ENCODE results near the gene HPCA.

DNA sequence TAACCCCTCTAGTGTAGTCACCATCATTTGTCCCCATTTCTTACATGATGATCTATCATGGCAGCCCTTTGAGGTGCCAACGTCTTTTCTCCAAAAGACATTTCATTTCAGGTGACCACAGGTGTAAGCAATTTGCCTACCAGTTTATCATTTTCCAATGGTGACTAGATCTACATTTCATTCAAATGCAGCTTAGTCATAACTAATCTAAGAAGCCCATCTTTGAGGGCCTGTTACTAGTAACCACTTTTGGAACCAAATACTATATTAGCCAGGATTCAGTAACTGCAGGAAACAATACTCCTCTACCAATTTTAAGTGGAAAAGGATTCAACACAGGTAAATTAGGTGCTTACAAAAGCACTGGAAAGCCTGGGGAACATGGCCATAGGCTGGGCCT is 45.5 kb downstream of the HPCA start:
- no peak for TF ChIP-seq ZNF565 (CRISPR knock-in tag; conservative IDR thresholded peaks at IDR 0.05; ENCODE audit: low read depth)
- no peak for TF ChIP-seq OSR1 (CRISPR knock-in tag; IDR thresholded peaks at IDR 0.05)
- TF ChIP-seq TOX (CRISPR knock-in tag; IDR thresholded peaks at IDR 0.05; ENCODE audit: borderline replicate concordance), result no peak
- no peak for TF ChIP-seq ZNF70 (CRISPR knock-in tag; IDR thresholded peaks at IDR 0.05)
- TF ChIP-seq, protein P1, sequence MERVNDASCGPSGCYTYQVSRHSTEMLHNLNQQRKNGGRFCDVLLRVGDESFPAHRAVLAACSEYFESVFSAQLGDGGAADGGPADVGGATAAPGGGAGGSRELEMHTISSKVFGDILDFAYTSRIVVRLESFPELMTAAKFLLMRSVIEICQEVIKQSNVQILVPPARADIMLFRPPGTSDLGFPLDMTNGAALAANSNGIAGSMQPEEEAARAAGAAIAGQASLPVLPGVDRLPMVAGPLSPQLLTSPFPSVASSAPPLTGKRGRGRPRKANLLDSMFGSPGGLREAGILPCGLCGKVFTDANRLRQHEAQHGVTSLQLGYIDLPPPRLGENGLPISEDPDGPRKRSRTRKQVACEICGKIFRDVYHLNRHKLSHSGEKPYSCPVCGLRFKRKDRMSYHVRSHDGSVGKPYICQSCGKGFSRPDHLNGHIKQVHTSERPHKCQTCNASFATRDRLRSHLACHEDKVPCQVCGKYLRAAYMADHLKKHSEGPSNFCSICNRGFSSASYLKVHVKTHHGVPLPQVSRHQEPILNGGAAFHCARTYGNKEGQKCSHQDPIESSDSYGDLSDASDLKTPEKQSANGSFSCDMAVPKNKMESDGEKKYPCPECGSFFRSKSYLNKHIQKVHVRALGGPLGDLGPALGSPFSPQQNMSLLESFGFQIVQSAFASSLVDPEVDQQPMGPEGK (CRISPR knock-in tag; IDR thresholded peaks at IDR 0.05; ENCODE audit: borderline replicate concordance), result no peak
- TF ChIP-seq ZFP3 (CRISPR knock-in tag; IDR thresholded peaks at IDR 0.05), result no peak
- TF ChIP-seq, protein P2, sequence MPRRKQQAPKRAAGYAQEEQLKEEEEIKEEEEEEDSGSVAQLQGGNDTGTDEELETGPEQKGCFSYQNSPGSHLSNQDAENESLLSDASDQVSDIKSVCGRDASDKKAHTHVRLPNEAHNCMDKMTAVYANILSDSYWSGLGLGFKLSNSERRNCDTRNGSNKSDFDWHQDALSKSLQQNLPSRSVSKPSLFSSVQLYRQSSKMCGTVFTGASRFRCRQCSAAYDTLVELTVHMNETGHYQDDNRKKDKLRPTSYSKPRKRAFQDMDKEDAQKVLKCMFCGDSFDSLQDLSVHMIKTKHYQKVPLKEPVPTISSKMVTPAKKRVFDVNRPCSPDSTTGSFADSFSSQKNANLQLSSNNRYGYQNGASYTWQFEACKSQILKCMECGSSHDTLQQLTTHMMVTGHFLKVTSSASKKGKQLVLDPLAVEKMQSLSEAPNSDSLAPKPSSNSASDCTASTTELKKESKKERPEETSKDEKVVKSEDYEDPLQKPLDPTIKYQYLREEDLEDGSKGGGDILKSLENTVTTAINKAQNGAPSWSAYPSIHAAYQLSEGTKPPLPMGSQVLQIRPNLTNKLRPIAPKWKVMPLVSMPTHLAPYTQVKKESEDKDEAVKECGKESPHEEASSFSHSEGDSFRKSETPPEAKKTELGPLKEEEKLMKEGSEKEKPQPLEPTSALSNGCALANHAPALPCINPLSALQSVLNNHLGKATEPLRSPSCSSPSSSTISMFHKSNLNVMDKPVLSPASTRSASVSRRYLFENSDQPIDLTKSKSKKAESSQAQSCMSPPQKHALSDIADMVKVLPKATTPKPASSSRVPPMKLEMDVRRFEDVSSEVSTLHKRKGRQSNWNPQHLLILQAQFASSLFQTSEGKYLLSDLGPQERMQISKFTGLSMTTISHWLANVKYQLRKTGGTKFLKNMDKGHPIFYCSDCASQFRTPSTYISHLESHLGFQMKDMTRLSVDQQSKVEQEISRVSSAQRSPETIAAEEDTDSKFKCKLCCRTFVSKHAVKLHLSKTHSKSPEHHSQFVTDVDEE (CRISPR knock-in tag; IDR thresholded peaks at IDR 0.05), result no peak
- no peak for TF ChIP-seq ARNTL (CRISPR knock-in tag; IDR thresholded peaks at IDR 0.05; ENCODE audit: borderline replicate concordance, low read depth)
- TF ChIP-seq, protein P3, sequence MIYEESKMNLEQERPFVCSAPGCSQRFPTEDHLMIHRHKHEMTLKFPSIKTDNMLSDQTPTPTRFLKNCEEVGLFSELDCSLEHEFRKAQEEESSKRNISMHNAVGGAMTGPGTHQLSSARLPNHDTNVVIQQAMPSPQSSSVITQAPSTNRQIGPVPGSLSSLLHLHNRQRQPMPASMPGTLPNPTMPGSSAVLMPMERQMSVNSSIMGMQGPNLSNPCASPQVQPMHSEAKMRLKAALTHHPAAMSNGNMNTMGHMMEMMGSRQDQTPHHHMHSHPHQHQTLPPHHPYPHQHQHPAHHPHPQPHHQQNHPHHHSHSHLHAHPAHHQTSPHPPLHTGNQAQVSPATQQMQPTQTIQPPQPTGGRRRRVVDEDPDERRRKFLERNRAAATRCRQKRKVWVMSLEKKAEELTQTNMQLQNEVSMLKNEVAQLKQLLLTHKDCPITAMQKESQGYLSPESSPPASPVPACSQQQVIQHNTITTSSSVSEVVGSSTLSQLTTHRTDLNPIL (CRISPR knock-in tag; IDR thresholded peaks at IDR 0.05; ENCODE audit: low read depth), result no peak
- TF ChIP-seq, protein P4, sequence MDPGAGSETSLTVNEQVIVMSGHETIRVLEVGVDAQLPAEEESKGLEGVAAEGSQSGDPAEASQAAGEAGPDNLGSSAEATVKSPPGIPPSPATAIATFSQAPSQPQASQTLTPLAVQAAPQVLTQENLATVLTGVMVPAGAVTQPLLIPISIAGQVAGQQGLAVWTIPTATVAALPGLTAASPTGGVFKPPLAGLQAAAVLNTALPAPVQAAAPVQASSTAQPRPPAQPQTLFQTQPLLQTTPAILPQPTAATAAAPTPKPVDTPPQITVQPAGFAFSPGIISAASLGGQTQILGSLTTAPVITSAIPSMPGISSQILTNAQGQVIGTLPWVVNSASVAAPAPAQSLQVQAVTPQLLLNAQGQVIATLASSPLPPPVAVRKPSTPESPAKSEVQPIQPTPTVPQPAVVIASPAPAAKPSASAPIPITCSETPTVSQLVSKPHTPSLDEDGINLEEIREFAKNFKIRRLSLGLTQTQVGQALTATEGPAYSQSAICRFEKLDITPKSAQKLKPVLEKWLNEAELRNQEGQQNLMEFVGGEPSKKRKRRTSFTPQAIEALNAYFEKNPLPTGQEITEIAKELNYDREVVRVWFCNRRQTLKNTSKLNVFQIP (CRISPR knock-in tag; IDR thresholded peaks at IDR 0.05; ENCODE audit: borderline replicate concordance, low read depth), result no peak
- no peak for TF ChIP-seq RARB (CRISPR knock-in tag; IDR thresholded peaks at IDR 0.05)
- no peak for TF ChIP-seq ZFP30 (CRISPR knock-in tag; IDR thresholded peaks at IDR 0.05)
